Embryonic facial prominence (tissue), 1 donor: Measurements from ENCODE around the gene BABAM2.
"Not testable (repeated sequence)": the region's sequence is repeated elsewhere in the genome, so short reads cannot be mapped to it uniquely, and the experiment has no call there.

Experiments used
- DNase-seq: peaks from one replicate; pipeline ENCODE4 v3.0.0-alpha.2; 2016; ENCODE audit errors: extremely low spot score

Gene BABAM2

GRCh38 chr2:28240937-28241336 is 350.4 kb downstream of the BABAM2 start:
- DNase-seq, result no peak

GRCh38 chr2:28247290-28247689 is 356.8 kb downstream of the BABAM2 start:
- DNase-seq, result no peak

GRCh38 chr2:28247734-28248133 is 357.2 kb downstream of the BABAM2 start:
- DNase-seq, result no peak

- no peak for DNase-seq
These were observed 358.0 kb downstream of the BABAM2 start for GRCh38 chr2:28248511-28248910.

GRCh38 chr2:28250006-28250405 is 359.5 kb downstream of the BABAM2 start:
- no peak for DNase-seq

- DNase-seq, result no peak
These were observed 360.8 kb downstream of the BABAM2 start for GRCh38 chr2:28251337-28251736.

GRCh38 chr2:28252311-28252710 is 361.8 kb downstream of the BABAM2 start:
- DNase-seq, result no peak

- no peak for DNase-seq
These were observed 363.0 kb downstream of the BABAM2 start for GRCh38 chr2:28253543-28253942.

- DNase-seq, result not testable (repeated sequence)
These were observed 364.7 kb downstream of the BABAM2 start for GRCh38 chr2:28255231-28255630.

- no peak for DNase-seq
These were observed 366.7 kb downstream of the BABAM2 start for GRCh38 chr2:28257182-28257581.

GRCh38 chr2:28259226-28259625 is 368.7 kb downstream of the BABAM2 start:
- DNase-seq, result not testable (repeated sequence)

GRCh38 chr2:28263690-28264089 is 373.2 kb downstream of the BABAM2 start:
- DNase-seq, result no peak

GRCh38 chr2:28267282-28267681 is 376.8 kb downstream of the BABAM2 start:
- no peak for DNase-seq

- DNase-seq, result no peak
These were observed 377.9 kb downstream of the BABAM2 start for GRCh38 chr2:28268386-28268785.

GRCh38 chr2:28269019-28269784 is 378.7 kb downstream of the BABAM2 start:
- DNase-seq, result no peak

- DNase-seq, result no peak
These were observed 380.1 kb downstream of the BABAM2 start for GRCh38 chr2:28270456-28271152.

GRCh38 chr2:28271231-28271918 is 380.8 kb downstream of the BABAM2 start:
- no peak for DNase-seq

GRCh38 chr2:28271919-28272250 is 381.4 kb downstream of the BABAM2 start:
- DNase-seq, result no peak

- DNase-seq, result no peak
These were observed 383.2 kb downstream of the BABAM2 start for GRCh38 chr2:28273751-28274150.

- DNase-seq, result no peak
These were observed 384.6 kb downstream of the BABAM2 start for GRCh38 chr2:28274911-28275685.

- DNase-seq, result no peak
These were observed 385.6 kb downstream of the BABAM2 start for GRCh38 chr2:28276076-28276618.

GRCh38 chr2:28276807-28277206 is 386.3 kb downstream of the BABAM2 start:
- DNase-seq, result no peak
